Liver (tissue), 9 donors: Measurements from ENCODE around the gene NEK8. TPM values are rescaled to one million over a fixed set of nuclear protein-coding genes. Genes with fewer than 3 reads are reported as not detected.

ENCODE experiments used
- DNase-seq: peaks from one replicate; pipeline ENCODE4 v3.0.0-alpha.2; 2017; ENCODE audit warnings: low spot score
- H3K27ac ChIP-seq, 2 donors: one replicate each; pipeline ENCODE4 v1.7.0; 2013; ENCODE audit warnings: inconsistent platforms in 2 of 2, low read length in 2 of 2, control low read depth in 1 of 2, low read depth in 1 of 2, mild to moderate bottlenecking in 1 of 2
- H3K27me3 ChIP-seq, 4 donors: one replicate each; pipeline versions ENCODE4 v1.6.1 to v1.7.0; 2013; ENCODE audit warnings: low read length in 3 of 4, inconsistent platforms in 1 of 4, mild to moderate bottlenecking in 1 of 4, moderate library complexity in 1 of 4; ENCODE audit not compliant: control insufficient read depth in 4 of 4, insufficient read depth in 4 of 4
- H3K36me3 ChIP-seq, 4 donors: one replicate each; pipeline versions ENCODE4 v1.6.1 to v1.7.0; 2013; ENCODE audit warnings: low read length in 3 of 4, mild to moderate bottlenecking in 3 of 4, low read depth in 1 of 4, moderate library complexity in 1 of 4; ENCODE audit not compliant: control insufficient read depth in 4 of 4, insufficient read depth in 3 of 4
- H3K4me1 ChIP-seq, 4 donors: one replicate each; pipeline versions ENCODE4 v1.6.1 to v1.7.0; 2013; ENCODE audit warnings: low read length in 3 of 4, mild to moderate bottlenecking in 3 of 4, moderate library complexity in 1 of 4; ENCODE audit not compliant: control insufficient read depth in 4 of 4, insufficient read depth in 4 of 4
- H3K4me3 ChIP-seq, 3 donors: one replicate each; pipeline versions ENCODE4 v1.6.1 to v1.7.0; 2013; ENCODE audit warnings: low read length in 3 of 3, control low read depth in 1 of 3, low read depth in 1 of 3, mild to moderate bottlenecking in 1 of 3
- H3K9ac ChIP-seq, 2 donors: one replicate each; pipeline ENCODE4 v1.7.0; 2013; ENCODE audit warnings: low read length in 2 of 2, mild to moderate bottlenecking in 2 of 2, moderate library complexity in 2 of 2, control low read depth in 1 of 2, low read depth in 1 of 2
- H3K9me3 ChIP-seq, 4 donors: one replicate each; pipeline versions ENCODE4 v1.6.1 to v1.7.0; 2013; ENCODE audit warnings: low read length in 3 of 4; ENCODE audit not compliant: control insufficient read depth in 4 of 4
- EGR1 ChIP-seq, 2 donors: IDR thresholded peaks; 2 replicates each; pipeline ENCODE4 v1.6.1; 2016 to 2018; ENCODE audit warnings: antibody characterized with exemption in 2 of 2, low read depth in 2 of 2
- FOXA1 ChIP-seq: IDR thresholded peaks from 2 replicates; pipeline ENCODE4 v1.6.1; 2016; ENCODE audit warnings: antibody characterized with exemption
- FOXA2 ChIP-seq: IDR thresholded peaks from 2 replicates; pipeline ENCODE4 v1.6.1; 2016; ENCODE audit warnings: antibody characterized with exemption
- GABPA ChIP-seq, 2 donors: IDR thresholded peaks in 1 of 2; conservative IDR thresholded peaks in 1 of 2; 2 replicates each; pipeline ENCODE4 v1.6.1; 2016; ENCODE audit warnings: antibody characterized with exemption in 2 of 2, mild to moderate bottlenecking in 1 of 2, moderate library complexity in 1 of 2
- HNF4A ChIP-seq, 2 donors: conservative IDR thresholded peaks; 2 replicates each; pipeline ENCODE4 v1.6.1; 2016; ENCODE audit warnings: antibody characterized with exemption in 2 of 2, mild to moderate bottlenecking in 2 of 2
- HNF4G ChIP-seq: IDR thresholded peaks from 2 replicates; pipeline ENCODE4 v1.6.1; 2016; ENCODE audit warnings: antibody characterized with exemption
- JUND ChIP-seq, 2 donors: IDR thresholded peaks; 2 replicates each; pipeline ENCODE4 v1.6.1; 2016; ENCODE audit warnings: antibody characterized with exemption in 2 of 2
- NR2F2 ChIP-seq: IDR thresholded peaks from 2 replicates; pipeline ENCODE4 v1.6.1; 2016; ENCODE audit warnings: antibody characterized with exemption
- RAD21 ChIP-seq, 2 donors: IDR thresholded peaks; 2 replicates each; pipeline ENCODE4 v1.6.1; 2016; ENCODE audit warnings: antibody characterized with exemption in 2 of 2, mild to moderate bottlenecking in 2 of 2
- RXRA ChIP-seq, 2 donors: IDR thresholded peaks; 2 replicates each; pipeline ENCODE4 v1.6.1; 2017 to 2018; ENCODE audit warnings: antibody characterized with exemption in 2 of 2, mild to moderate bottlenecking in 1 of 2
- SP1 ChIP-seq: IDR thresholded peaks from 2 replicates; pipeline ENCODE4 v1.6.1; 2018; ENCODE audit warnings: antibody characterized with exemption, mild to moderate bottlenecking
- TAF1 ChIP-seq: conservative IDR thresholded peaks from 2 replicates; pipeline ENCODE4 v1.6.1; 2016; ENCODE audit warnings: antibody characterized with exemption, mild to moderate bottlenecking
- YY1 ChIP-seq: IDR thresholded peaks from 2 replicates; pipeline ENCODE4 v1.6.1; 2016; ENCODE audit warnings: antibody characterized with exemption, mild to moderate bottlenecking
- WGBS: extraction: QIAGEN DNeasy Blood & Tissue Kit; methylation state at CpG from one replicate; pipeline ENCODE4 v1.1.7; 2013; 5-methylcytosine and 5-hydroxymethylcytosine counted together
- polyA plus RNA-seq, 2 donors: library from polyadenylated mRNA; stranded (reverse) in 1 of 2; unstranded in 1 of 2; fragments of 200-250 nt in 1 of 2; fragments of >200 nt in 1 of 2; fragmentation: Nextera tagmentation in 1 of 2; extraction: Ambion mirVana in 1 of 2; gene quantifications; one replicate each; pipeline versions ENCODE4 v1.2.1 to v1.2.3, GENCODE V29; 2013 to 2015
- total RNA-seq, 2 donors: library from RNA; depleted of rRNA; stranded (reverse); fragments of >200 nt; gene quantifications; one replicate each; pipeline ENCODE4 v1.2.3, GENCODE V29; 2014
- TF ChIP-seq, protein P1 (sequence below): IDR thresholded peaks from 2 replicates; pipeline ENCODE4 v1.6.1; 2016; ENCODE audit warnings: antibody characterized with exemption
- TF ChIP-seq, protein P2 (sequence below): IDR thresholded peaks from 2 replicates; pipeline ENCODE4 v1.6.1; 2016; ENCODE audit warnings: antibody characterized with exemption
- TF ChIP-seq, protein P3 (sequence below): IDR thresholded peaks from 2 replicates; pipeline ENCODE4 v1.6.1; 2016; ENCODE audit warnings: antibody characterized with exemption
- TF ChIP-seq, protein P4 (sequence below): IDR thresholded peaks from 2 replicates; pipeline ENCODE4 v1.6.1; 2016; ENCODE audit warnings: antibody characterized with exemption, mild to moderate bottlenecking
- TF ChIP-seq, protein P5 (sequence below): fragments of 150-350 bp; IDR thresholded peaks from 2 replicates; pipeline ENCODE4 v1.5.1; 2017; ENCODE audit warnings: improper control_type of control experiment, low read depth, low read length; ENCODE audit not compliant: missing input control
- donor health status: healthy.
- donor health status: healthy.
- donor health status: healthy.
- donor health status: healthy.
- donor health status: healthy.

The NEK8 gene
- total and polyA plus RNA-seq, 4 donors, result 1.7 to 7.8 (median 4.5) TPM

DNA sequence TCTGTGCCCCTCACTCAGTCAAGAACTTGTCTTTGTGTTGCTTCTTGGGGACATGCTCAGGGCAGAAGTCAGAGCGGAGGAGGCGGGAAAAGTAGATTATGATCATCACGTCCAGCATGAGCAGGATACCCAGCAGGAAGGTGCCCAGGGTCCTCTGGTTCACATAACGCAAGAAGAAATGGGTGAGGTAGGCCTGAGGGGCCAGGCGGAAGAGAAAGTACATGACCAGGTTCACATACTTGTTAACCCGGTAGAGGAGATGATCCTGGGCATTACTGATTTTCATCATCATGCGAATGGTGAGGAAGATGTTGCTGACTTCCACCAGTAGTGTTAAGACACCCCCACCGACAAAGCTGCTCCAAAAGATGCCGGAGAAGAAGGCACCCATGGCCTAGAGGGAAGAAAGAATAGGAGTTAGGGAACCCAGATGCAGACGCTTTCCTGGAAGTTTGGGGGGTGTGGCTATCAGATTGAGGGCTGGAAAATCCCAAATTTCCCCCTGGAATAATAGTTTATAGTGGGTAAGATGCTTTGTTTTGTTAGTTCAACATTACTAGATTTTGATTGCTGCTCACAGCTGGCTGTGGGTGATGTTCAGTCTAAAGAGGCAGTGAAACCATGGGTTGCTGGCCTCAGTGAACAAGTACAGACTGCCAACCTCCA lies 4.0 kb upstream of the NEK8 start:
- Histone ChIP-seq H3K27ac (peak overlapping the region in 1 of 2 donors; percentile 3), H3K9ac (peak overlapping the region in 1 of 2 donors; percentile 17)
- 86% methylated on average over 10 of the region's 10 CpGs for WGBS

DNA sequence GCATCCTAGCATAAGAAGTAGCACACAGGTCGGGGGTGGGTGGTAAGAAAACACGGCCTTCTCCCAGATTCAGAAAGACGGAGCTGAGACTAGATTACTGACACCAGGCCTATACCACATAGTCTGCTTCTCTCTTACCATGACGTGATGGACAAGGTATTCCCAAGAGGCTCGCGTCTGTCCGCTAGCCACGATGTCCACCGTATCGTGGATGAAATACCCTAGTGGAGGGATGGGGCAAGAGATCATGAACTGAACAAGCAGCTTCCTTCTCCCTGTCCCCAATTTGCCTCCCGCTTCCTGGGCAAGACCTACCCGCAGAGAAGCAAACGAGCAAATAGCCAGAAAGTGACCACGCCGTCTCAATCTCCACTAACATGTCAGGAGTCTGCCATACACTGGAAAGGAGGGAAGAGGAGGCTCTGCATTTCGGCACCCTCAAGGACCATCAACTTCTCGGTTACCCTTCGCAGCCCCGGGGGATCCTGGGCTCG lies 3.4 kb upstream of the NEK8 start:
- Histone ChIP-seq H3K4me1 (peaks cover 6 to 45% (median 33%) of the 10 kb centered on the region in 4 donors), H3K27me3 (no peaks in the 10 kb centered on the region), H3K9ac (no peak overlapping the region), H3K4me3 (peak overlapping the region in 2 of 3 donors; percentile 60 to 66), H3K27ac (peak overlapping the region in 1 of 2 donors; percentile 72), H3K9me3 (no peaks in the 10 kb centered on the region), H3K36me3 (peaks cover 10 to 28% (median 22%) of the 10 kb centered on the region in 4 donors)
- no peak for DNase-seq
- TF ChIP-seq, protein P1, sequence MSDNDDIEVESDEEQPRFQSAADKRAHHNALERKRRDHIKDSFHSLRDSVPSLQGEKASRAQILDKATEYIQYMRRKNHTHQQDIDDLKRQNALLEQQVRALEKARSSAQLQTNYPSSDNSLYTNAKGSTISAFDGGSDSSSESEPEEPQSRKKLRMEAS, result no peak
- no peak for TF ChIP-seq SP1
- no peak for TF ChIP-seq TAF1
- no peak for TF ChIP-seq FOXA1
- TF ChIP-seq NR2F2, result no peak
- TF ChIP-seq EGR1 (IDR thresholded peaks at IDR 0.05; ENCODE audit: low read depth in 2 of 2), result no peak
- TF ChIP-seq, protein P2, sequence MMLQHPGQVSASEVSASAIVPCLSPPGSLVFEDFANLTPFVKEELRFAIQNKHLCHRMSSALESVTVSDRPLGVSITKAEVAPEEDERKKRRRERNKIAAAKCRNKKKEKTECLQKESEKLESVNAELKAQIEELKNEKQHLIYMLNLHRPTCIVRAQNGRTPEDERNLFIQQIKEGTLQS, result no peak
- TF ChIP-seq, protein P3, sequence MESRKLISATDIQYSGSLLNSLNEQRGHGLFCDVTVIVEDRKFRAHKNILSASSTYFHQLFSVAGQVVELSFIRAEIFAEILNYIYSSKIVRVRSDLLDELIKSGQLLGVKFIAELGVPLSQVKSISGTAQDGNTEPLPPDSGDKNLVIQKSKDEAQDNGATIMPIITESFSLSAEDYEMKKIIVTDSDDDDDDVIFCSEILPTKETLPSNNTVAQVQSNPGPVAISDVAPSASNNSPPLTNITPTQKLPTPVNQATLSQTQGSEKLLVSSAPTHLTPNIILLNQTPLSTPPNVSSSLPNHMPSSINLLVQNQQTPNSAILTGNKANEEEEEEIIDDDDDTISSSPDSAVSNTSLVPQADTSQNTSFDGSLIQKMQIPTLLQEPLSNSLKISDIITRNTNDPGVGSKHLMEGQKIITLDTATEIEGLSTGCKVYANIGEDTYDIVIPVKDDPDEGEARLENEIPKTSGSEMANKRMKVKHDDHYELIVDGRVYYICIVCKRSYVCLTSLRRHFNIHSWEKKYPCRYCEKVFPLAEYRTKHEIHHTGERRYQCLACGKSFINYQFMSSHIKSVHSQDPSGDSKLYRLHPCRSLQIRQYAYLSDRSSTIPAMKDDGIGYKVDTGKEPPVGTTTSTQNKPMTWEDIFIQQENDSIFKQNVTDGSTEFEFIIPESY, result no peak
- TF ChIP-seq, protein P4, sequence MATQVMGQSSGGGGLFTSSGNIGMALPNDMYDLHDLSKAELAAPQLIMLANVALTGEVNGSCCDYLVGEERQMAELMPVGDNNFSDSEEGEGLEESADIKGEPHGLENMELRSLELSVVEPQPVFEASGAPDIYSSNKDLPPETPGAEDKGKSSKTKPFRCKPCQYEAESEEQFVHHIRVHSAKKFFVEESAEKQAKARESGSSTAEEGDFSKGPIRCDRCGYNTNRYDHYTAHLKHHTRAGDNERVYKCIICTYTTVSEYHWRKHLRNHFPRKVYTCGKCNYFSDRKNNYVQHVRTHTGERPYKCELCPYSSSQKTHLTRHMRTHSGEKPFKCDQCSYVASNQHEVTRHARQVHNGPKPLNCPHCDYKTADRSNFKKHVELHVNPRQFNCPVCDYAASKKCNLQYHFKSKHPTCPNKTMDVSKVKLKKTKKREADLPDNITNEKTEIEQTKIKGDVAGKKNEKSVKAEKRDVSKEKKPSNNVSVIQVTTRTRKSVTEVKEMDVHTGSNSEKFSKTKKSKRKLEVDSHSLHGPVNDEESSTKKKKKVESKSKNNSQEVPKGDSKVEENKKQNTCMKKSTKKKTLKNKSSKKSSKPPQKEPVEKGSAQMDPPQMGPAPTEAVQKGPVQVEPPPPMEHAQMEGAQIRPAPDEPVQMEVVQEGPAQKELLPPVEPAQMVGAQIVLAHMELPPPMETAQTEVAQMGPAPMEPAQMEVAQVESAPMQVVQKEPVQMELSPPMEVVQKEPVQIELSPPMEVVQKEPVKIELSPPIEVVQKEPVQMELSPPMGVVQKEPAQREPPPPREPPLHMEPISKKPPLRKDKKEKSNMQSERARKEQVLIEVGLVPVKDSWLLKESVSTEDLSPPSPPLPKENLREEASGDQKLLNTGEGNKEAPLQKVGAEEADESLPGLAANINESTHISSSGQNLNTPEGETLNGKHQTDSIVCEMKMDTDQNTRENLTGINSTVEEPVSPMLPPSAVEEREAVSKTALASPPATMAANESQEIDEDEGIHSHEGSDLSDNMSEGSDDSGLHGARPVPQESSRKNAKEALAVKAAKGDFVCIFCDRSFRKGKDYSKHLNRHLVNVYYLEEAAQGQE, result no peak
- TF ChIP-seq, protein P5, sequence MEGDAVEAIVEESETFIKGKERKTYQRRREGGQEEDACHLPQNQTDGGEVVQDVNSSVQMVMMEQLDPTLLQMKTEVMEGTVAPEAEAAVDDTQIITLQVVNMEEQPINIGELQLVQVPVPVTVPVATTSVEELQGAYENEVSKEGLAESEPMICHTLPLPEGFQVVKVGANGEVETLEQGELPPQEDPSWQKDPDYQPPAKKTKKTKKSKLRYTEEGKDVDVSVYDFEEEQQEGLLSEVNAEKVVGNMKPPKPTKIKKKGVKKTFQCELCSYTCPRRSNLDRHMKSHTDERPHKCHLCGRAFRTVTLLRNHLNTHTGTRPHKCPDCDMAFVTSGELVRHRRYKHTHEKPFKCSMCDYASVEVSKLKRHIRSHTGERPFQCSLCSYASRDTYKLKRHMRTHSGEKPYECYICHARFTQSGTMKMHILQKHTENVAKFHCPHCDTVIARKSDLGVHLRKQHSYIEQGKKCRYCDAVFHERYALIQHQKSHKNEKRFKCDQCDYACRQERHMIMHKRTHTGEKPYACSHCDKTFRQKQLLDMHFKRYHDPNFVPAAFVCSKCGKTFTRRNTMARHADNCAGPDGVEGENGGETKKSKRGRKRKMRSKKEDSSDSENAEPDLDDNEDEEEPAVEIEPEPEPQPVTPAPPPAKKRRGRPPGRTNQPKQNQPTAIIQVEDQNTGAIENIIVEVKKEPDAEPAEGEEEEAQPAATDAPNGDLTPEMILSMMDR, result no peak
- no peak for TF ChIP-seq RAD21 (IDR thresholded peaks at IDR 0.05)
- TF ChIP-seq YY1, result no peak
- TF ChIP-seq HNF4A (conservative IDR thresholded peaks at IDR 0.05), result no peak
- no peak for TF ChIP-seq FOXA2
- no peak for TF ChIP-seq HNF4G
- TF ChIP-seq GABPA (IDR thresholded peaks at IDR 0.05 in 1 of 2, conservative IDR thresholded peaks at IDR 0.05 in 1 of 2), result no peak
- no peak for TF ChIP-seq JUND (IDR thresholded peaks at IDR 0.05)
- TF ChIP-seq RXRA (IDR thresholded peaks at IDR 0.05), result no peak
- 31% methylated on average over 20 of the region's 20 CpGs for WGBS

More for the DNA sequence above, 4.0 kb upstream of the NEK8 start:
- TF ChIP-seq GABPA (IDR thresholded peaks at IDR 0.05 in 1 of 2, conservative IDR thresholded peaks at IDR 0.05 in 1 of 2), result no peak
- TF ChIP-seq YY1, result no peak
- no peak for TF ChIP-seq JUND (IDR thresholded peaks at IDR 0.05)
- no peak for TF ChIP-seq HNF4A (conservative IDR thresholded peaks at IDR 0.05)
- TF ChIP-seq, protein P3, result no peak
- no peak for TF ChIP-seq FOXA1
- TF ChIP-seq TAF1, result no peak
- TF ChIP-seq NR2F2, result no peak
- Histone ChIP-seq H3K36me3 (peaks cover 10 to 28% (median 22%) of the 10 kb centered on the region in 4 donors), H3K4me3 (no peak overlapping the region), H3K4me1 (peaks cover 6 to 45% (median 34%) of the 10 kb centered on the region in 4 donors), H3K27me3 (no peaks in the 10 kb centered on the region), H3K9me3 (no peaks in the 10 kb centered on the region)
- no peak for DNase-seq
